ENCODE results near the gene PTAFR.

The PTAFR gene

DNA sequence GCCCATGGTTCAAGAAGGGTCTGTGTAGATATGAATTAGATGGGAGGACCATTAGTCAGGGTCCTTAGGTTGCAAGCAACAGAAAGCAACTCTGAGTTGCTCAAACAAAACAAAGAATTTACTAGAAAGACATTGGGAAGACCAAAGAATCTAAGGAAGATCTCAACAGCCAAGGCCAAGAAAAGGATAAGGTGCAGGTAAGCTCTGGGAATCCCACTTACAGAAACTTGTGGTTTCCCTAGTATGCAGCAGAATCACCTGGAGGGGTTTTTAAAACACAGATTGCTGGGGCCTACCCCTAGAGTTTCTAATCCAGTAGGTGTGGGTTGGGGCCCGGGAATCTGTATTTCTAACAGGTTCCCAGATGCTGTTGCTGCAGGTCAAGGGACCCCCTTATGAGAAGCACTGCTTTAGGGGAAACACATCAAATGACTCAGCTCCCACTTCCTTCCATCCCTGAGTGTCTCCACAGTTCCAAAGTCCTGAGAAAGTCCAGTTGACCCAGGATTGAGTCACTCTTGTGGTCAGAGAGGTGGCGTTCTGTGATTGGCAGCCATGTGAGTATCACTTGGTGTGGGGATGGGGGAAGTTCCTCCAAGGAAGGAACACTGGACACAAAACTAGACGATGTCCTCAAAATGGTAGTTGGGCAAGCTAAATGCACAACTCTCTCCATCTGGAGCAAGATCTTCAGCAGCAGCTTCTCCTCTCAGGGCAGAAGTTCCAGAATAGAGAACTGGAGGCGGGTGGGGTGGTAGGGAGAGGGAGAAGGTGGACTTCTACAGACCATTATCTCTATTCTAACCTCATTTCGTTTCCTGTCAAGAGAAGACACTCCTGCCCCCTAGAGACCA is 63.9 kb downstream of the PTAFR start:
- no peak for DNase-seq

DNA sequence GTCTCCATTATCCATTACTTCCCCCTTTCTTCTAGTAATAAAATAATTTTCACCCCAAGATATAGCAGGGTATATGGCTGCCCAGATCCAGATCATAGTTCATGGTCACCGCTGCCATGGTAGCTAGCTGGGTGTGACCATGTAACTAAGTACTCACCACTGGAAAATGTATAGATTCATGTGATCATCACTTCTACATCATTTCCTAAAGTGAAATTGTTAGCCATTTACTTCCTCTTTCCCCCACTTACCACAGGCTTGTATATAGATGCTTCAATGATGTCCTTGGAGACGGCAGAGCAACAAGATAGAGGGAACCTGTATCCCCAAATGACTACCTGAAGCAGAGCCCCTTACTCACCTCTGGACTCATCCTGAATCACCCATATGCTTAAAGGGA is 65.3 kb downstream of the PTAFR start:
- no peak for DNase-seq

DNA sequence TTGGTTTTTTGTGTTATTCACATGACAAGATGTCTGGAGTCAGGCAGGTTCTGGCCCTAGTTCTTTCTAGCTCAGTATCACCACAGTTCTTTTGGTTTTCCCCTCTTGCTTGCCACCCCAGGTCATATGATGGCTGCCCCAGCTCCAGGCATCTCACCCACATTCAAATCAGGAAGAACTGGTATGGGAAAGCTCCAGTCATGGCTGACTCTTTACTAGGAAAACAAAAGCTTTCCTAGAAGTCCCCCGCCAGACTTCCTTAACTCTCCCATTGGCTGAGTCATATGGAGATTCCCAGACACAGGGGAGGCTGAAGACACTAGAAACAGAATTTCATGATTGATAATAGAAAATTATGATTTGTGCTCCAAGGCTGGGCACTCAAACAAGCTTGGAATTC is 65.9 kb downstream of the PTAFR start:
- no peak for DNase-seq

DNA sequence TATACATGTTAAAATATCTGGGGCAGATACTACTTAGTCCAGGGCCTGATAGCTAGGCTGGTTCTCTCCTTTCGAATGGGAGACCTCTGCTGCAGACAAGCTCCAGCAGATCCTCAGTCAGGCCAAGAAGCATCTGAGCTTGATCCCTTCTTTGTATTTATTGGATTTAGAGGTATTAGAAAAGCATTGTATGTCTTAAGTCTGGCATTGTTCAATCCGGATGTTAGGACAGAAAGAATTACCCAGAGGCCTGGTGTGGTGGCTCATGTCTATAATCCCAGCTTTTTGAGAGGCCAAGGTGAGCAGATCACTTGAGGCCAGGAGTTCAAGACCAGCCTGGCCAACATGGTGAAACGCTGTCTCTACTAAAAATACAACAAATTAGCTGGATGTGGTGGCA is 66.9 kb downstream of the PTAFR start:
- no peak for DNase-seq

DNA sequence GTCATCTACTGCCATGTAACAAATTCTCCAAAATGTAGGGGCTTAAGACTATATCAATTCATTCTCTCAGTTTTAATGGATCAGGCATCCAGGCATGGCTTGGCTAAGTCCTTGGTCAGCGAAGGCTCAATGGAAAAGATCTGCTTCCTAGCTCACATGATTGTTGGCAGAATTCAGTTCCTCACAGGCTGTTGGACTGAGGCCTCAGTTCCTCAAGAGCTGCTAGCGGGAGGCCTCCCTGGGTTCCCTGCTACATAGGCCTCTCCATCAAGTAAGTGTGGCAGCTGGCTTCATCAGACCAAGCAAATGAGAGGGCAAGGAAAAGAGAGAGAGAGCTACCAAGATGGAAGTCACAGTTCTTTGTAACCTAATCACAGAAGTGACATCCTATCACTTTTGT is 68.5 kb downstream of the PTAFR start:
- no peak for DNase-seq

DNA sequence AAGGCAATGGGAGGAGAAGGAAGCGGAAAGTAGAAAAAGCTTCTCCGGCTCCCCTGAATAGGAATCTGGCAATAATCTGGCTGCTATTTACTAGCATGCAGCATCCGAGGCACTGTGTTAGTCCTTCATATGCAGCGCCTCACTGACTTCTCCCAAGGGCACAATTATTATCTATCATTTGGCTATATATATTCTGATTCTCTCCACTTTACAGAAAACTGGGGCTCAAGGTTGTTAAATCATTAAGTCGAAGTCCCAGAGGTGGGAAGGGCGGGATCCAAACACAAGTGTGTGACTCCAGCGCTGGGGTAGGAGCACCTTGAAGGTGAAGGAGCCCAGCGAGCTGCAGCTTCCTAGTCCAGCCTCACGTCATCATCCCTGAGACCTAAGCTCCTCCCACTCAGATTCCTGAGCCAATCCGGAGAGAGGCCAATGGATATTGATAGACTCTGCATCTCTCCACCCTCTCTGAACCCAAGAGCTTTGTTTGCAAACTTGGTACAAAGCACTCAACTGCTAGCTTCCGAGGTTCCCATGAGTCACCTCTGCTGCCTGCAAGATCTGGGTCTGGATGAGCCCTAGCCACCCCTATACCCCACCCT is 71.5 kb downstream of the PTAFR start:
- DNase-seq, result peak; percentile 9 to 31

DNA sequence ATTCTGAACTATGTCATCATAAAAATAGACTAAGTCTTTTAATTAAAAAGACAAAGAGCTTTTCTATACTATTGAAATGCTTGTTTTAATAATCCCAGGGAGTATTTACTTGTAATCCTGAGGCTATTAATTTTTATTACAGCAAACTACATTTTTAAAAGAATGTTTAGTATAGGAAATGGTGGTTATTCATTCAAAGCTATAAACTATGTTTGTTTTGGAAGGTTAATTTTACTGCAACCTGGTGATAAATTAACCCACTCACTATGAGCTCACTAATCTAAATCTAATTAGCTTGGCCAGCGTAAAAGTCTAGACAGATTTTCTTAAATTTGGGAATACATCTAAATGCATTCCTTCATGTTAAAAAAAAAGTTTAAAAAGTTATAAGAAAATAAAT is 74.3 kb downstream of the PTAFR start:
- no peak for DNase-seq

DNA sequence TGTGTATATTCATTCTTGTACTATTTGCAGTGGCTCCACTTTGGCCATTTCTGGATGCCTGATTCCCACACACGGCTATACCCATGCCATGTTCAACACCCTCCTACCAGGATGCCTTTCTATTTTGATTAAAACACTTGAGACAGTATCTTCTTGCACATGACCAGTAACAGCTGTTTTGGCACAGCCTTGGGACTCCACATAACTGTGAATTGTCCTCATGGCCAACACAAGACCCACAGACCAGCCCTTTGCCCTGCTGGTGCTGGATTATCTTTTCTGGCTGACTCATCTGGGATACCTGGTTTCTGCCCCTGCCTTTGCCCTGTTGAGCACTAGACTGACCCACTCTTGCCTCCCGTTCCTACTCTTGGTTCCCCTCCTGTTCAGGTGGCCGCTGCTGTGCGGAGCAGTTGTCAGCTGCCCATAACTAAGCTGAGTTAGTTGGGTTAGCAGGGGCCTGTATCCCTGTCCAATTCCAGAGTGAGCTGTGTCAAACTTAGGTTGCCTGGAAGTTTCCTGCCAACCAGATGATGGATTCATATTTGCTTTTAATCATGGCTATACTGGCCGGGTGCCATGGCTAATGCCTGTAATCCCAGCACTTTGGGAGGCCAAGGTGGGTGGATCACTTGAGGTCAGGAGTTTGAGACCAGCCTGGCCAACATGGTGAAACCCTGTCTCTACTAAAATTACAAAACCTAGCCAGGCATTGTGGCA is 77.3 kb downstream of the PTAFR start:
- no peak for DNase-seq

Measured in NCI-H187 (cell line).